ENCODE results near the gene CDC42EP3. TPM values are rescaled to one million over a fixed set of nuclear protein-coding genes. Genes with fewer than 3 reads are reported as not detected.

Gene CDC42EP3
- total RNA-seq, 4 donors from 2014 or later: 12.1 to 54.9 (median 29.9) TPM

- no peak for TF ChIP-seq CTCF (IDR thresholded peaks at IDR 0.05)
- DNase-seq (ENCODE audit: low spot score): no peak
Observed at GRCh38 chr2:37644191-37644590, 27.3 kb downstream of the CDC42EP3 start.

GRCh38 chr2:37643730-37644078 is 27.7 kb downstream of the CDC42EP3 start:
- no peak for ATAC-seq (ENCODE audit: low FRiP score)
- TF ChIP-seq CTCF (IDR thresholded peaks at IDR 0.05): no peak
- DNase-seq (ENCODE audit: low spot score): no peak

More at GRCh38 chr2:37644191-37644590, 27.3 kb downstream of the CDC42EP3 start:
- no peak for ATAC-seq (ENCODE audit: low FRiP score)

GRCh38 chr2:37642907-37643729 is 28.3 kb downstream of the CDC42EP3 start:
- TF ChIP-seq CTCF (IDR thresholded peaks at IDR 0.05): no peak
- ATAC-seq (ENCODE audit: low FRiP score) (no peak), DNase-seq (ENCODE audit: low spot score) (no peak)

GRCh38 chr2:37641582-37642171 is 29.8 kb downstream of the CDC42EP3 start:
- ATAC-seq (ENCODE audit: low FRiP score) (no peak), DNase-seq (ENCODE audit: low spot score) (no peak)
- no peak for TF ChIP-seq CTCF (IDR thresholded peaks at IDR 0.05)

- no peak for TF ChIP-seq CTCF (IDR thresholded peaks at IDR 0.05)
- ATAC-seq (ENCODE audit: low FRiP score) (no peak), DNase-seq (ENCODE audit: low spot score) (no peak)
Observed at GRCh38 chr2:37639631-37640030, 31.8 kb downstream of the CDC42EP3 start.

- ATAC-seq (ENCODE audit: low FRiP score) (no peak), DNase-seq (ENCODE audit: low spot score) (no peak)
- no peak for TF ChIP-seq CTCF (IDR thresholded peaks at IDR 0.05)
Observed at GRCh38 chr2:37638973-37639372, 32.5 kb downstream of the CDC42EP3 start.

- ATAC-seq (ENCODE audit: low FRiP score) (no peak), DNase-seq (ENCODE audit: low spot score) (no peak)
- no peak for TF ChIP-seq CTCF (IDR thresholded peaks at IDR 0.05)
Observed at GRCh38 chr2:37637985-37638384, 33.5 kb downstream of the CDC42EP3 start.

Data from omental fat pad (tissue), 4 donors.